ENCODE results near the gene FTO.

GRCh38 chr16:53848277-53848942, 144.5 kb downstream of the FTO start:
- TF ChIP-seq EZH2phosphoT487 (IDR thresholded peaks at IDR 0.05) (no peak), CTCF (IDR thresholded peaks at IDR 0.05) (no peak), EZH2 (IDR thresholded peaks at IDR 0.05) (no peak)
